ENCODE data around the gene QSOX2. TPM values are rescaled to one million over a fixed set of nuclear protein-coding genes. Genes with fewer than 3 reads are reported as not detected.
"Not testable (repeated sequence)": the region's sequence is repeated elsewhere in the genome, so short reads cannot be mapped to it uniquely, and the experiment has no call there.

The QSOX2 gene
- total RNA-seq, 1 donor, result 11.0 TPM

- DNase-seq (ENCODE audit: low read depth in 2 of 3, low spot score in 2 of 3), result peak in 2 of 3 donors; percentile 58 to 70
Measured at GRCh38 chr9:136282272-136282861, 36.8 kb upstream of the QSOX2 start.

GRCh38 chr9:136281421-136282271 lies 36.0 kb upstream of the QSOX2 start:
- no peak for DNase-seq (ENCODE audit: low read depth in 2 of 3, low spot score in 2 of 3)

- no peak for DNase-seq (ENCODE audit: low read depth in 2 of 3, low spot score in 2 of 3)
Measured at GRCh38 chr9:136280535-136281315, 35.1 kb upstream of the QSOX2 start.

DNA sequence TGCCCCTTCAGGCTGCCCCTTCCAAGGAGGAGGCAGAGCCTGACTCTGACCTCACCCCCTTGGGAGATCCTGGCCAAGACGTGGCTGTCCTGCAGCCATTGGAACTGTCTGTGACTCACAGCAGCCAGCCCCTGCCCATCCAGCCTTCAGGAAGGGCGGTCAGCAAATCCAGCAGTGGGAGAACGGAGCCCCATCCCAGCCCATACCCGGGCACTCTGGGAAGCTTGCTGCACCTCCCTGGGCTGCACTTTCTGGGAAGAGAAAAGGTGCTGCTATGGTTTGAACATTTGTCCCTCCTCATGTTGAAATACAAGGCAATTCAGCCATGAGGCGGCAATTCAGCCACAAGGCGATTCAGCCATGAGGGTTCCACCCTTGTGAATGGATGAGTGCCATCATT lies 33.9 kb upstream of the QSOX2 start:
- DNase-seq (ENCODE audit: low read depth in 2 of 3, low spot score in 2 of 3), result no peak

DNA sequence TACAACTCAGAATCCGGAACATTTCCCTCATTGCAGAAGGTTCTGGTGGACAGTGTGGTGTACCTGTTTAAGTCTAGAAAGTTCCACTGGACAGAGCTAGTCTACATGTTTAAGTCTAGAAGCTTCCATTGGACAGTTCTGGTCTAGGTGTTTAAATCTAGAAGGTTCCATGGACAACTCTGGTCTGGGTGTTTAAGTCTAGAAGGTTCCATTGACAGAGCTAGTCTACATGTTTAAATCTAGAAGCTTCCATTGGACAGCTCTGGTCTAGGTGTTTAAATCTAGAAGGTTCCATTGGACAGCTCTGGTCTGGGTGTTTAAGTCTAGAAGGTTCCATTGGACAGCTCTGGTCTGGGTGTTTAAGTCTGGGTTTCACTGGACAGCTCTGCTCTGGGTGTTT lies 33.3 kb upstream of the QSOX2 start:
- DNase-seq (ENCODE audit: low read depth in 2 of 3, low spot score in 2 of 3), result no peak

GRCh38 chr9:136278221-136278620 lies 32.6 kb upstream of the QSOX2 start:
- DNase-seq (ENCODE audit: low read depth in 2 of 3, low spot score in 2 of 3), result no peak

DNA sequence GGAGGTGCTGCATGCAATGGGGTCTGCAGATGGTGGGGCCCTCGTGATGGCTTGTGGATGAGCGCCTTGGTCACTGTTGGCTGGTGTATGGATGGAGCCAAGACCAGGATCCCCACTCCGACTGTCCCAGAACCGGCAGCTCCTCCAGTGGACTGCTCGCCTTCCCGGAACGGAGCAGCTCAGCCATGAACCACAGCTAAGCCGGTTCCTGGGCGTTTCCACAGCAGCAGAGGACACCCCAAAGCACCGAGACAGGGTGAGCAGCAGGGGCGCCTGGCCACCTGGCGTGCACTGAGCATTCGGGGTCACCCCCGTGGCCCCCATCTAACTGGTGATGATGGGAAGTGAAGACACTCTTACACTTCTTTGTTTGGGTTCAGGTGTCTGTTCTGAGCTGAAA lies 32.1 kb upstream of the QSOX2 start:
- no peak for DNase-seq (ENCODE audit: low read depth in 2 of 3, low spot score in 2 of 3)

DNA sequence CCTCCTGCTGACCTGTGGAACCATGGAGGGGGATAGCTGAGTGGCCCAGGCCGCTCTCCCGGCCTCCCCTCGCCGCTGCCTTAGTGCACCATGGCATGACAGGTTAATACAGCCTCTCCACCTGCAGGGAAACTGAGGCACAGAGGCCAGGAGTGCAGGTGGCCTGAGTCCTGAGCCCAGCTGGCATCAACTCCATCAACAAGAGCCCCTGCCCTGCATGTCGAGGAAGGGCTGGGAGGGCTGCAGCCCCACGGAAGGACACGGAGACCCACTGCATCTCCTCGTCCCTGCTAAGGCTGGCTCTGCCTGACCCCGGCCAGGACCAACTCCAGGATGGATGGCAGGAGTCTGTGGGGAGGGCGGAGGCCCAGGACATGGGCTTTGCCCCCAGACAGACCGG lies 31.1 kb upstream of the QSOX2 start:
- no peak for DNase-seq (ENCODE audit: low read depth in 2 of 3, low spot score in 2 of 3)

GRCh38 chr9:136275655-136276429 lies 30.2 kb upstream of the QSOX2 start:
- DNase-seq (ENCODE audit: low read depth in 2 of 3, low spot score in 2 of 3), result no peak

DNA sequence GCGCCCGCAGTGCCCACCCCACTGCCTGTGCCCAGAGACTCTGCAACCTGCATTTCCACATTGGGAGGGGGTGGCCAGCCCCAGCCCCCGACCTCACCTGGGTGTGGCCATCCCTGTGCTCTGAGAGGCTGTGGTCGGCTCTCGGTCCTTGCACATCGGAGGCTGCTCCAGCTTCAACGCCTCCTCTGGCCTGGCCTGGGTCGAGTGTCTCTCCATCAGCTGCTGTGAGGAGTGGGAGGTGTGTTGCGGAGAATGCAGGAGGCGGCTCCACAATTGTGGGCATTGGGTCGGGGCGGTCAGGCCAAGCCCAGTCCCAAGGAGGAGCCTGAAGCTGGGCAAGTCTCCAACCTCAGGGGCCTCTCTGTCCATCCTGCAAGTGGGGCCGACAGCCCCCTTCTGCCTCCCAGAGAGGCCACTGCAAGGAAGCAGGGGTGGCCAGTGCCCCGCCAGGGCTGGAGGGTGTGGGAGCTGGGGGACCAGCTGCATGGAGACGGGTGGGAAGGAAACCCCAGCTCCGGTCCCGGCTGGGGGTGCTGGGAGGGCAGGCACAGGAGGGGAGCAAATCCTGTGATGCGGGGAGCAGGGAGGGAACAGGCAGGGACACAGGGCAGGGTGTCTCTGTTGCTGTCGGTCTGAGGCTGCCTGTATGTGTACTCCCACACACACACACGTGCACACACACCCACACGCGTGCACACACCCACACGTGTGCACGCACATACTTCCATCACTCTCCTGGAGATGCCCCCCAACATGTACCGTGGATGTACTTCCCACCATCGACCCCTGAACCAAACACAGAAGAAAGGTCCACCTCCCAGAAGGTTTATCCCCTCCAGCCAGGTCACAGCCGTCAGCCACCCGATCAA lies 29.4 kb upstream of the QSOX2 start:
- no peak for DNase-seq (ENCODE audit: low read depth in 2 of 3, low spot score in 2 of 3)

GRCh38 chr9:136273921-136274785 lies 28.5 kb upstream of the QSOX2 start:
- DNase-seq (ENCODE audit: low read depth in 2 of 3, low spot score in 2 of 3), result no peak

DNA sequence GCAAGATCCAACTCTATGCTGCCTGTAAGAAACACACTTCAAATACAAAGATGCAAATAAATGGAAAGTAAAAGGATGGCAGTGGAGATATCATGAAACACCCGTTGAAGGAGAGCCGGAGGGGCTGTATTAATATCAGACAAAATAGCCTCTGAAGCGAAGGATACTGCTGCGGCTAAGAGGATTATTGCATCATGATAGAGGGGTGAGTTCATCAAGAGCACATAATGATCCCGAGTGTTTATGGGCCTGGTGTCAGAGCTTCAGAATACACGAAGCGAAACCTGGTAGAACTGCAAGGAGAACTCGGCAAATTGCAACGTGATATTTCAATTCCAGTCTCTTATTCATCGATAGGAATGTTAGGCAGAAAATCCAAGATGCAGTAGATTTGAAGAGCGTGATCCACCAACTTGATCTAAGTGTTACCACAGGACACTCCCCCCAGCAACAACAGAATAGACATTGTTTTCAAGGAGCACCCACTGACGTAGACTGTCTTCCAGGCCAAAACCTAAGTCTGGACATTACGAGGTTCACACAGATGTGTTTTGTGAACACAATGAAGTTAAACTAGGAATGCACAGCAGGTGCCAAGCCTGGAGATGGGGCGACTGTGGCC lies 27.7 kb upstream of the QSOX2 start:
- no peak for DNase-seq (ENCODE audit: low read depth in 2 of 3, low spot score in 2 of 3)

DNA sequence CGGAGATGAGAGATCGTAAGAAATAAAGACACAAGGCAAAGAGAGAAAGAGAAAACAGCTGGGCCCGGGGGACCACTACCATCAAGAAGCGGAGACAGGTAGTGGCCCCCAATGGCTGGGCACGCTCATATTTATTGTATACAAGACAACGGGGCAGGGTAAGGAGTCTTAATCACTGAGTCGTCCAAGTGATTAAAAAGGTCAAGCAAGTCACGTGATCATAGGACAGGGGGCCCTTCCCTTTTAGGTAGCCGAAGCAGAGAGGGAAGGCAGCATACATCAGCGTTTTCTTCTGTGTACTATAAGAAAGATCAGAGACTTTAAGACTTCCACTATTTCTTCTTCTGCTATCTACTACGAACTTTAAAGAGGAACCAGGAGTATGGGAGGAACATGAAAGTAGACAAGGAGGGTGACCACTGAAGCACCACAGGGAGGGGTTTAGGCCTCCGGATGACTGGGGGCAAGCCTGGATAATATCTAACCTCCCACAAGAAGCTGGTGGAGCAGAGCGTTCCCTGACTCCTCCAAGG lies 24.6 kb upstream of the QSOX2 start:
- DNase-seq (ENCODE audit: low read depth in 2 of 3, low spot score in 2 of 3), result no peak

DNA sequence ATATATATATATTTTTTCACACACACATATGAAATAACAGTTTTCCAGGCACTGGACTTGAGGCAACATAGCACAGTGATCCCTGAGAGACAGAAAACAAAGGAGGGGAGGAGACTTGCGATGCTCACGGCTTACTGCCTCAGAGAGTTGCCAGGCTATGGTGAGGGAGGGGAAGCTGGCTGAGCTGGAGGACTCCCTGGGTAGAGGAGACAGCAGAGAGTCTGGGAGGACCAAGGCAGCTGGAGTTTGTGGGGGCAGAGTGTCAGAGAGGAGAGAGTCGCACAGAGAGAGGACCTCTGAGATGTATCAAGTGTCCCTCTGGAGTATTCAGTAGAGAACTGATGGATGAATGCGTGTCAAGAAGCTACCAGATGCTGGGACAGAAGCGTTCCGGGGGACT lies 23.1 kb upstream of the QSOX2 start:
- DNase-seq (ENCODE audit: low read depth in 2 of 3, low spot score in 2 of 3), result no peak

DNA sequence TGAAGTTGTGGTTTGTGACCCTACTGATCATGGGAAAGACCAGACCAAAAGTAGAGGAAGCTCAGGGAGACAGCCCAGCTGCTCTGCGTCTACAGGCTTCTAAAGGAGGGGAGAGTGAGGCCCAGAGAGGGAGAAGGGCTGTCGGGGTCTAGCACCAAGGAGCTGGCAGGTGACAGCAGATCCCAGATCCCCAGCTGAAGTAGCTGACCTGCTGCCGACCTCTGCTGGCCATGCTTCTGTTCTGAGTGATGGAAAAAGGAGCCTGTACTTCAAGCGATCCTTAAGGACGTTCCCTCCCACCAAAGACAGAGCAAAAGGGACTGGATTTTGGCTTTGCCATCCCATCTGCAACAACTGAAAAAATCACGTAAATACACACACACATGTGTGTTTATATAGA lies 22.7 kb upstream of the QSOX2 start:
- DNase-seq (ENCODE audit: low read depth in 2 of 3, low spot score in 2 of 3), result no peak

DNA sequence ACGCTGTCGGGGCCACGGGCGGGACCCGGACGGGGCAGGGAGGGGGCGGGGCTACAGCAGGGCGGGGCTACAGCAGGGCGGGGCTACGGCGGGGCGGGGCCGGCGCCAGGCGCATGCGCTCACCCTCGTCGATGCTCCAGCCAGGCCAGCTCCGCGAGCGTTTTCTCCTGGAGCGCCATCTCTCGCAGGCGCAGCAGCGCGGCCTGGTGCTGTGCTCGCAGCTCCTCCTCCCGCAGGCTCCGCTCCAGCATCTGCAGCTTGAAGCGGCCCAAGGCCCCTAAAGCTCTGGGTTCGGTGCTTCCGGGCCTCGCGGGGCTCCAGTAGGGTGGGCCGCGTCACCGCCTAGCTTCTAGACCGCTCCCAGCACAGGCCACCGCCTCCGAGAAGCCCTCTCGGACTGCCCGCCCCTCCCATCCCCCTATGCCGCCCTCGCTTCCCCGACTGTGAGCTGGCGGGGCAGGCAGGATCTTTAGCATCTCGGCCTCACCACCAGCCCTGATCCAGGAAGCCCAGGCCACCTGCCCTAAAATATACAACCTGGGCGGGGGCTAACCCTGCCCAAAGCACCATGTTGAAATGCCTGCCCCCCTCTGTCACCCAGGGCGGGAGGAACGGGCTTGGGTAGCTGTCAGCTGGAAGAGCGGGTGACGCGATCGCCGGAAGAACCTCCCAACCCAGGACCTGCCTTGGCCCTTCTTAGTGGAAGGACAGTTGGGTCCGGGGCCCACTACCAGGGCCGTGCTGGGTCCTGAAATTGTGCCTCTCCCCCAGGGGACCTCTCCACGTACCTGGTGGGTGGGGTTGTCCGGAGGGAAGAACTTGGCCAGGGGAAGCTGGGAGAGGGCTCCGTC lies 21.9 kb upstream of the QSOX2 start:
- peak; percentile 78 to 87 (median 82) for DNase-seq (ENCODE audit: low read depth in 2 of 3, low spot score in 2 of 3)

GRCh38 chr9:136266641-136267040 lies 21.0 kb upstream of the QSOX2 start:
- not testable (repeated sequence) for DNase-seq (ENCODE audit: low read depth in 2 of 3, low spot score in 2 of 3)

Measured in hematopoietic multipotent progenitor cell (in vitro differentiated cells).